Effector memory CD4-positive, alpha-beta T cell (primary cell): ENCODE results near the gene PGAM2.

Experiments
- DNase-seq, 3 donors: peaks; one replicate each; pipeline ENCODE4 v3.0.0-alpha.2; 2020
- H3K27ac ChIP-seq: 2 replicates; pipeline ENCODE4 v1.7.0; 2013; ENCODE audit warnings: mild to moderate bottlenecking, low read length, moderate library complexity; ENCODE audit not compliant: insufficient read depth, poor library complexity, severe bottlenecking
- H3K27me3 ChIP-seq: replicated peaks from 2 replicates; pipeline ENCODE4 v1.7.0; 2013; ENCODE audit warnings: mild to moderate bottlenecking, low read length; ENCODE audit not compliant: insufficient read depth, control insufficient read depth, poor library complexity, severe bottlenecking
- H3K36me3 ChIP-seq: 2 replicates; pipeline ENCODE4 v1.7.0; 2013; ENCODE audit warnings: mild to moderate bottlenecking, low read length, moderate library complexity; ENCODE audit not compliant: control insufficient read depth, insufficient read depth
- H3K4me1 ChIP-seq: 2 replicates; pipeline ENCODE4 v1.7.0; 2013; ENCODE audit warnings: low read length, mild to moderate bottlenecking; ENCODE audit not compliant: control insufficient read depth, insufficient read depth, poor library complexity, severe bottlenecking
- H3K4me3 ChIP-seq: 2 replicates; pipeline ENCODE4 v1.7.0; 2013; ENCODE audit warnings: low read length, low read depth, mild to moderate bottlenecking; ENCODE audit not compliant: insufficient read depth, poor library complexity, severe bottlenecking
- H3K9me3 ChIP-seq: 2 replicates; pipeline ENCODE4 v1.7.0; 2013; ENCODE audit warnings: mild to moderate bottlenecking, low read length, moderate library complexity; ENCODE audit not compliant: control insufficient read depth

Gene PGAM2

DNA sequence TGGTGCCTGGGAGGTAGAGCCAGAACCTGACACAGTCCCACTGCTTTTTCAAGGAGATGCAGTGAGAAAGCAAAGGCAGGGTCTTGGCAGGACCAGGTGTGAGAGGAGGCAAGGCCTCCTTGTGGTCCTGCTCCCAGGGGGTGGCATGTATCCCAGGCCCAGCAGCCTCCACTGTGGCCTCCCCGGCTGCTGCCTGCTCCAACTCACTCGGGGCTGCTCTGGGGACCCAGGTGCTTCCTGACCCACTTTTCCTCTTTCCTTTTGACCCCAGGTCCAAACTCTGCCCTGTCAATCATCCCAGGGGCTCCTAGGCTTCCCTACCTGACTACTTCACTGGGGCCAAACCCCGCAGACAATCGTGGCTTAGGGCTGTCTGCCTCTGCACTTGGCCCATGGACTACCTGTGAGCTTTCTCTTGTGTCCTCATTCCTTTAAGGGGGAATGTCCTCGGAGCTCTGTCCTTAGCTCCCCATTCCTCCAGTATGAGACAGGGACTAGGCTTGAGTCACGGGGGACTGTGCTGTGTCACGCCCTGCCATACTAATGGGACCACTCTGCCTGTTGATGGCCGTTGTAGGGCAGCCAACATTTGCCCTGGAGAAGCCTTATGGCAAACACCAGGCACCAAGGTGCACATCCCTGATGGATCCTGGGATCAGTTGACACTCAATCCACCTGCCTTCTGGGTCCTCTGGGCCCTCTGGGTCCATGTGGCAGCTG is 37.6 kb upstream of the PGAM2 start:
- H3K4me3 ChIP-seq = no peak overlapping the region
- no peak overlapping the region for H3K27ac ChIP-seq
- H3K36me3 ChIP-seq = no peaks in the 10 kb centered on the region
- H3K4me1 ChIP-seq = peaks cover 7% of the 10 kb centered on the region
- H3K9me3 ChIP-seq = no peaks in the 10 kb centered on the region
- peaks cover 2% of the 10 kb centered on the region for H3K27me3 ChIP-seq
- no peak for DNase-seq

DNA sequence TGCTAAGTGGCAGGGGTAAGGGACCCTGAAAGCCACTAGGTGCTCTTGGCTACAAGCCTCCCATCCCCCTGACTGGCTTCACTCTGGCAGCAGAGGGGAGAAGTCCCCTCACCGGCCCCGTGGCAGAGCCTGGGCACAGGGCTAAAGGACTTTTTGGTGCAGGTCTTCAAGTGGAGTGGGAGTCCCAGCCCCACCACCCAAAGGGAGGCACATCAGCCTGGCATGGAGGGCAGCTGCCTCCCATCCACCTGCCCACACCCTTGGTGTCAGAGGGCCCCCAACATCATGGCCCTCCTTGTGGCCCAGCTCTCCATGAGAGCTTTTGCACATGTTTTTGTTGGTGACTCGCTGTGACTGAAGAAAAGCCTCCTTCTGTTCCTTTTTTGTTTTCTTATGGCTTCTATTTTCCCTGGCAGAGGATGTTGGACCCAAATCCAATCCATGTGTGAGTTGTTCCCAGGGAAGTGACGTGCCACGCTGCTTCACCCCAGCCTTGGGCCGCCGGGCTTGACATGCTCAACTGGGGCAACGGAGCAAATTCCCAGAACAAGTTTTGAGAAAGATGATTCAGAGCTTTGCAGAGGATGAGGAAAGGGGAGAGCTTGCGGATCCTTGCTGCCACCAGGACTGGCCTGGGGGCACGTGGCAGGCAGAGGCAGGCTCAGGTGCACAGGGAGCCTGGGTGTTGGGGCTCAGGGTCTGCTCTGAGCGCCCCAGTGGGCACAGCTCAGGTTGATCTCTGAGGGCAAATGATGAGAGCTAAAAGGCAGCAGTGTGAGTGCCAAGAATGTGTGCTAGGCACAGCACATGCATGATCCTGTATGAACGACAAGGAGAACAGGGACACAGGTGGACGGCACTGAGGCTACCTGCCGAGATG is 36.8 kb upstream of the PGAM2 start:
- Histone ChIP-seq H3K27me3 (peaks cover 2% of the 10 kb centered on the region), H3K4me1 (peaks cover 7% of the 10 kb centered on the region), H3K9me3 (no peaks in the 10 kb centered on the region), H3K27ac (no peak overlapping the region), H3K4me3 (no peak overlapping the region), H3K36me3 (no peaks in the 10 kb centered on the region)
- DNase-seq = no peak

DNA sequence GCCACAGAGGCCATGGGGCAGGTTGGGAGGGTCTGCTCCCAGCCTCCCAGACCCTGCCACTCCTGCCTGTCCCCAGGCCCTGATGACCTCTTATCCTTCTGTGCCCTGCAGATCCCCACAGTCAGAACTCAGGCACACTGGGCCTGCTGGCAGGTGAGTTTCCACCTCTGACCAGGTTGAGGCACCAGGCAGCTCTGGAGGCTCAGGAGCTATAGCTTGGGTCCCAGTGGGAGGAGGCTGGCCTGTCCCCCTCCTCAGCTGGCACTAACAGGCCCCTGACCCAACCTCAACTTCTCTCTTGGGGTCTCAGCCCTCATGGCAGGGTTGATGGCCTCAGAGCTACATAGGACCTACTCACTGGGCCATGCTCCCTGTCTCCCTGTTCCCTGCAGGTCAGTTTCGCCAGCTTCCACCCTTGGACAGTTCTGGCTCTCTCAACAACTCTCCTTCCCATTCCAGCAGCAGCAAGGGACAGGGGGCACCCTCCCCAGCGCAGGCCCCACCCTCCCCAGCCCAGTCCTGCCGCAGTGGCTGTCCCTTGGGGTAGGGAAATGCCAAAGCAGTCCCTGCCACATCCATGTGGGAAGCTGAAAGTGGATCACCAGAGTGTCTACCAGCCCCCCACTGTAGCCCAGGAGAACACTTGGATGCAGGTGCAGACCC is 36.1 kb upstream of the PGAM2 start:
- Histone ChIP-seq H3K4me1 (peaks cover 7% of the 10 kb centered on the region), H3K27ac (no peak overlapping the region), H3K9me3 (no peaks in the 10 kb centered on the region), H3K36me3 (no peaks in the 10 kb centered on the region), H3K4me3 (no peak overlapping the region), H3K27me3 (peaks cover 2% of the 10 kb centered on the region)
- DNase-seq = no peak

DNA sequence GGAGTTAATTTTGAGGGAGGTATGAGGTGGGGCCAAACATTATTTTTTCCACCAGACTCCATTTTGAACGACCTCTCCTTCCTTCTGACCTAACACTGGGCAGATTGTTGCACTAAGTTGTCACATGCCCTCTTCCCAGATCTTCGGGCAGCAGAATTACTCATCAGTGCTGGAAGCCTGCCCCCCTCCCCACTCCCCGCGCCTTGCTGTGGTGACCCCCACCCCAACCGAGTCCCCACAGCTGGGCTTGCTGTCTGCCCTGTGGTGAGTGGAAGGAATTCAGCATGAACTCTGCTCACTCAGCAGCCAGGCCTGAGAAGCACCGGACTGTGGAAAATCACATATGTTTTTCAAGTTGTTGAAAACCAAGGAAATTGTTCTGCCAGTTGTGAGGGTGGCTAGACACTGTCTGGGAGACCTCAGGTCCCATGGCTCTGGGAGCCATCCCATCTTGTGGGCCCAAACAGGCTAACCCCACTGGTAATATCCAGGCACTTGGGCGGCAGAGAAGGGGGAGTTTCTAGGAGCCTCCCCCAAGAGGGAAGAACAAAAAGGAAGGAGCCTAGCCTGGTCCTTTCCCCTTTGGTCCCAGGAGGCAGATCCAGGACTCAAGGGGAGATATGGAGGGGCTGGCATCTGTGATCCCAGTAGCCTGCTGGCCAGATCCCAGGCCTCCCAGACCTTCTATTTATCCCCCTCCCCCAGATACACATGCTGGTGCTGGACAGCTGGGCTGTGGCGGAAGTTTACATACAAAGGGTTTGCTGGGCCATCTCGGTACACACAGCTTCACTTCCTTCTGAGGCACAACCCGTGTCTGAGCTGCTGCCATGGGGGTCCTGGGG is 35.3 kb upstream of the PGAM2 start:
- Histone ChIP-seq H3K4me3 (no peak overlapping the region), H3K4me1 (peaks cover 7% of the 10 kb centered on the region), H3K27ac (no peak overlapping the region), H3K9me3 (no peaks in the 10 kb centered on the region), H3K27me3 (peaks cover 2% of the 10 kb centered on the region), H3K36me3 (no peaks in the 10 kb centered on the region)
- no peak for DNase-seq

DNA sequence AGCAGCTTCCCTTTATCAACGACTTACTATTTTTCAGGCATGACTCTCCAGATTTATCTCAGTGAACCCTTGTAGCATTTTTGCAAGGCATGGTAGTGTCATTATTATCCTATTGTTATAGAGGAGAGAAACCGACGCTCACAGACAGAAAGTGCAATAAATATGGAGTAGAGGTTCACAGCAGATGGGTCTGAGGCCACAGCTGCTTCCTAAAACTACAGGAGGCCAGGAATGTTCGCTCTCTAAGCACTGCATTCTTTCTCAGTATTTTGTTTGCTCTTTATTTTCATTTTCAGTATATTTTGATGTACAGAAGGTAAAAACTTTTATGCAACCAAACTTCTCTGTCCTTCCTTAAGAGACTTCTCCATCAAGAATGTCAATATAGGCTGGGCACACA is 34.3 kb upstream of the PGAM2 start:
- Histone ChIP-seq H3K27me3 (no peaks in the 10 kb centered on the region), H3K9me3 (no peaks in the 10 kb centered on the region), H3K4me3 (no peak overlapping the region), H3K27ac (no peak overlapping the region), H3K36me3 (no peaks in the 10 kb centered on the region), H3K4me1 (peaks cover 3% of the 10 kb centered on the region)
- no peak for DNase-seq

DNA sequence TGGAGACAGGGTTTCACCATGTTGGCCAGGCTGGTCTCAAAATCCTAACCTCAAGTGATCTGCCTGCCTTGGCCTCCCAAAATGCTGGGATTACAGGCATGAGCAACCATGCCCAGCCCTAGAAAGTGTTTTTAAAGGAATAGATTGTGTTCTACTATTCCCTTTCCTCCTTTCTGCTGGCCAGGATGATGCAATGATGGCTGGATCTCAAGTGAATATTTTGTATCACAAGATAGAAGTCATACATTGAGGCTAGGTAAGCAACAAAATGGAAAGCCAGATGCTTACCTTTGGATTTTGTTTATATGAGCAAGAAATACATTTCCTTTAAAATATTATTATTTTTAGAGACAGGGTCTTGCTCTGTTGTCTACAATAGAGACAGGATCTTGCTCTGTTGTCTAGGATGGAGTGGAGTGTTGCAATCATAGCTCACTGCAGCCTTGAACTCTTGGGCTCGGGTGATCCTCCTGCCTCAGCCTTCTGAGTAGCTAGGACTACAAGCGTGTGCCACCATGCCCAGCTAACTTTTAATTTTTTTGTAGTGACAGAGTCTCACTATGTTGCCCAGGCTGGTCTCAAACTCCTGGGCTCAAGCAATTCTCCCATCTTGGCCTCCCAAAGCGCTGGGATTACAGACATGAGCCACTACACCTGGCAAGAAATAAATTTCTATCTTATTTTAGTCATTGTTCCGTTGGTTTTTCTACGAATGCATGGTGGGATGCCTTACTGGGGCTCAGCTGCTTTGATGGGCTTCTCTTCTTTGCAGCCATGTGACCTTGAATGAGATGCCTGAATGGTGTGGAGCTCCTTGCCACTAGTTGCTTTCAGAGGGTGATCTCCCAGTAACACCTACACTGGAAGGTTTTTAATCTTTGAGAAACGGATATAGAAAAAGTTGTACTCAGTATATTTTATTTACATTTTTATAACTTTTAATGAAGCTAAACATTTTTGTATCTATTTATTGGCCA is 33.0 kb upstream of the PGAM2 start:
- Histone ChIP-seq H3K36me3 (no peaks in the 10 kb centered on the region), H3K4me3 (no peak overlapping the region), H3K27me3 (no peaks in the 10 kb centered on the region), H3K9me3 (no peaks in the 10 kb centered on the region), H3K27ac (no peak overlapping the region), H3K4me1 (no peaks in the 10 kb centered on the region)
- DNase-seq = no peak

DNA sequence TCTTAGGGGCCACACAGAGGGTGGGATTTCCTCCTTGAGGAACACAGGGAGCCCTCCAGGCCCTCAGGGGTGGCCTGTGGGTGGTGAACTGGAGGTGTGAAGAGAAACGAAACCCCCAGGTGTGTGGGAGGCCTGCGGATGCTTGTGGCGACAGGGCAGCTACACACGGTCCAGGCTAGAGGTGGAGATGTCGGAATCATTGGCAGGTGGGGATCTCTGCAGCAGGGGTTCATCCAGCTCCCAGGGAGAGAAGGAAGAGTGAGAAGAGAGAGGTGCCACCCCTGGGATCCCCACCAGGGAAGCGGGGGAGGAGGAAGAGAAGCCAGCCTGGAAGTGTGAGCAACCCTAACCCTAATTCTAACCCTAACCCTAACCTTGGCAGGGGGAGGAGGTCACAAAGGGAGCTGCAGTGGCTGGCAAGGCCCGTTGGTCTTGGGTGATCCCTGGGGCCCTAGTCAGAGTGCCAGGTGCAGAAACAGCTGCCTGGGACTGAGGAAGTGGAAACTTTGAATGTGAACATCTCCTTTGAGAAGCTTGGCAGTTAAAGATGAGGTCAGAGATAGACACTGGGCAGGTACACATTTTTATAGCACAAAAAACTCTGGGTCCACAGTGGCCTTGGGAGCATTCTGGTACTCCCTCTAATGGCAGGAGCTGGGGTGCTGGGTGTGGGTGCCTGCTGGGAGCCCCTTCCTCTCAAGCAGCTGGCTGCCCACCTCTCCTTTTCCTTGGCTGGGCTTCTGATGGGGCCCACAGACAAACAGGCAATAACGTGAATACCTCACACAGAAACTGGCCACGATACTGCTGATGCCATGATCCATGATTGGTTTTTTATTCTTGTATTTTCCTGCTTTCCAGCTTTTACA is 31.9 kb upstream of the PGAM2 start:
- Histone ChIP-seq H3K4me1 (no peaks in the 10 kb centered on the region), H3K9me3 (no peaks in the 10 kb centered on the region), H3K27ac (no peak overlapping the region), H3K36me3 (no peaks in the 10 kb centered on the region), H3K27me3 (no peaks in the 10 kb centered on the region), H3K4me3 (no peak overlapping the region)
- no peak for DNase-seq

DNA sequence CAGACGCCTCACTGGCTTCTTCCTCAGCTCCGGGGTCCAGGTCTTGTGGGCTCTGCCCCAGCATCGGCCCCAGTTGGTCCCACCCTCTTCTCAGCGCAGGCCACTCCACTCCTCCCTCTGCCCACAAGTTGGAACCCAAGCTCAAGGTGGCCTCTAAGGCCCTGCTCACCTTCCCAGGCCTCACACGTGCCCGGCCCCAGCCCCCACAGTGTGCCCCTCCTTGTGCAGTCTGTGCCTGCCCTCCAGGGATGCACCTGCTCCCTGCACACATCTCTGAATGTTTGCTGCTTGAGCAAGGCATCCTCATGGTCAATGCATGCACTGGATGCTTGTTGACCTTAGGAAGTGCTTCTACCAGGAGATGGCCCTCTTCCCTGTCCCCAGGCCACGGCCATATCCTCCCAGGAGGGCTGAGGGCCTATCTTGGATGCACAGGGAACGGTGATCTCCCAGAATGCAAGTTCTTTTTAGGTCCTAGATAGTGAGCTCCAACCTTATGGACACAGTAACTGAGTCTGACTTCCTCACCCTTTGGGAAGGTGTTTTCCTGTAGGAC is 31.0 kb upstream of the PGAM2 start:
- Histone ChIP-seq H3K4me1 (no peaks in the 10 kb centered on the region), H3K36me3 (no peaks in the 10 kb centered on the region), H3K27me3 (no peaks in the 10 kb centered on the region), H3K9me3 (no peaks in the 10 kb centered on the region), H3K27ac (no peak overlapping the region), H3K4me3 (no peak overlapping the region)
- no peak for DNase-seq
